Measurements from ENCODE around the gene ADAP1.

The ADAP1 gene

DNA sequence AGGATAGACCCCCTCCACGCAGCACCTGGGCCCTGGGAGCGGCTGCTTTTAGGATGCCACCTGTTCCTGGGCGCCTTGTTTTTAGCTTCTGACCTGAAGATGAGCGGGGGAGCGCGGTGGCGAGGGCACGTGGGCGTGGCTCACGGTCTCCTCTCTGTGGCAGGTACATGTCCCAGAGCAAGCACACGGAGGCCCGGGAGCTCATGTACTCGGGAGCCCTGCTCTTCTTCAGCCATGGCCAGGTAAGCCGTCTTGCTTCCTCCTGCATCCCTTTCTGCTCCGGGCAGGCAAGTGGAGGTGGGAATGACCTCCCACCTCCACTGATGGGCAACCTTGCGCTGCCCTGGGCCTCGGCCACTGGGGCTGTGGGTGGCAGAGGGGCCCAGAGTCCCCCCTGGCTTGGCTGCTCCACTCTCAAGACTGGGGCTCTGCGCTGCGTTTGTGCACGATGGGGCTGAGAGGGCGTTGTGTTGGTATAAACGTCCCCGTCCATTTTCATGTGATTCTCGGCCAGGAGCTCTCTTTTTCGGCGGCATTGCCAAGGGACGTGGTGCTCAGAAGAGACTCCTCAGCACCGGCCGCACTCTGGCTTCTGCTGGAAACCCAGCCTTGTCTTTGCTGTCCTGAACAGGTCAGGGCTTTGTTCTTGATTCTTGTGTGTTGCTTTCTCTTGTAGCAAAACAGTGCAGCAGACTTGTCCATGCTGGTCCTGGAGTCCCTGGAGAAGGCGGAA, 68.4 kb downstream of the ADAP1 start:
- peaks cover 7% of the 10 kb centered on the region; the same call in 1 of the 2 replicates for H3K4me1 ChIP-seq (ENCODE audit: control insufficient read depth, insufficient read depth, low read length)
- H3K36me3 ChIP-seq (ENCODE audit: control insufficient read depth, insufficient read depth, low read length): peaks cover 44% of the 10 kb centered on the region
- H3K4me3 ChIP-seq (ENCODE audit: low read depth, low read length): no peak overlapping the region
- no peaks in the 10 kb centered on the region for H3K27me3 ChIP-seq (ENCODE audit: control insufficient read depth, insufficient read depth, low read length)
- no peak overlapping the region for H3K27ac ChIP-seq (ENCODE audit: low read depth, low read length)
- no peaks in the 10 kb centered on the region for H3K9me3 ChIP-seq (ENCODE audit: control insufficient read depth, insufficient read depth, low read length)
- H3K9ac ChIP-seq (ENCODE audit: low read depth, low read length): no peak overlapping the region

- no peak overlapping the region for H3K4me3 ChIP-seq (ENCODE audit: low read depth, low read length)
- no peaks in the 10 kb centered on the region for H3K27me3 ChIP-seq (ENCODE audit: control insufficient read depth, insufficient read depth, low read length)
- no peak overlapping the region for H3K9ac ChIP-seq (ENCODE audit: low read depth, low read length)
- peaks cover 37% of the 10 kb centered on the region for H3K36me3 ChIP-seq (ENCODE audit: control insufficient read depth, insufficient read depth, low read length)
- no peaks in the 10 kb centered on the region for H3K9me3 ChIP-seq (ENCODE audit: control insufficient read depth, insufficient read depth, low read length)
- H3K4me1 ChIP-seq (ENCODE audit: control insufficient read depth, insufficient read depth, low read length): peaks cover 7% of the 10 kb centered on the region; the same call in 1 of the 2 replicates
- H3K27ac ChIP-seq (ENCODE audit: low read depth, low read length): no peak overlapping the region
Measured at GRCh38 chr7:885261-885892, 69.1 kb downstream of the ADAP1 start.

GRCh38 chr7:884191-885003, 70.1 kb downstream of the ADAP1 start:
- Histone ChIP-seq H3K27ac (ENCODE audit: low read depth, low read length) (no peak overlapping the region), H3K36me3 (ENCODE audit: control insufficient read depth, insufficient read depth, low read length) (peaks cover 36% of the 10 kb centered on the region)

DNA sequence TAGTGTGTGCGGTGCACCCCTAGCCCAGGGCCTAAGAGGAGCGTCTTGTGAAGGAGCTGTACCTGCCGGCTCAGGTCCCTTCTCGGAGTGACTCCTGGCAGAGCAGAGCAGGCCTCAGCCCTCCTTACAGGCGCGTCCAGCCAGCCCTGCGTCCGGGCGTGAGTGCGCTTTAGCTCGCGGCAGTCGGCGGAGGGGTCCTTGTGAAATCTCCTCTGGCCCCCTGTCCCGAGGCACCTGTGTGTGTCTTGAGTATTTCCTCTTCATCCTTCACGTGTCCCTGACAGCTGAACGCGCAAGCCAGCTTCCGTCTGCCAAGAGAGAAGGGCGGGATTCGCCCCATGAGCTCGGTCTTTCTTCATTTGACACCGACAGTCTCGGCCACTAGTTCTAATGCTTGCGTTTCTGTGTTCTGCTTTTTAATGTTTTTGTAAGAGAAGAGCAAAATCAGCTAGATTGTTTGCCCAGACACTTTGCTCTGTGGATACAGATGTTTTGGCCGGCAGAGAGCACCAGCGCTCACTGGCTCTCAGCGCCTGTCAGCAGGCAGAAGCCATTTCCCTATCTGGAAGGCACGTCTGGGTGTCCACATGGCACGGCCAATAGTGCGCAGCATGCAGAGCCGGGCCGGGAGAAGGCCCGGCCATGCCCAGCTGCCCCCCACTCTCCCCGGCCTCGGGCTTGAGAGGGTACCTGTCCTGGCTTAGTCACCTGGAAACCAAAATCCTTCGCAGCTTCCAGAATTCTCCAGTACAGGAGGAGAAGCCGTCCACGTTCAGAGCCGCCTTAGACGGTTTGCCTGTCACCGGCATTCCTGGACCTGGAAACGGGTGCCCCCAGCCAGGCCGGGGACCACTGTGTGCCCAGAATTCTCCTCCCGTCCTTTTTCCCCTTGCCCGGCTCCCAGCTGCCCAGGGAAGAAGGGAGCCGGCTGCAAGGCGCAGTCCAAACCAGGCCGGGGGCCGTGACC, 71.1 kb downstream of the ADAP1 start:
- Histone ChIP-seq H3K4me3 (ENCODE audit: low read depth, low read length) (no peak overlapping the region), H3K4me1 (ENCODE audit: control insufficient read depth, insufficient read depth, low read length) (no peaks in the 10 kb centered on the region), H3K36me3 (ENCODE audit: control insufficient read depth, insufficient read depth, low read length) (peaks cover 32% of the 10 kb centered on the region), H3K27ac (ENCODE audit: low read depth, low read length) (no peak overlapping the region), H3K27me3 (ENCODE audit: control insufficient read depth, insufficient read depth, low read length) (no peaks in the 10 kb centered on the region), H3K9me3 (ENCODE audit: control insufficient read depth, insufficient read depth, low read length) (no peaks in the 10 kb centered on the region), H3K9ac (ENCODE audit: low read depth, low read length) (no peak overlapping the region)

More at GRCh38 chr7:884191-885003, 70.1 kb downstream of the ADAP1 start:
- Histone ChIP-seq H3K4me3 (ENCODE audit: low read depth, low read length) (no peak overlapping the region), H3K4me1 (ENCODE audit: control insufficient read depth, insufficient read depth, low read length) (peaks cover 7% of the 10 kb centered on the region; the same call in 1 of the 2 replicates), H3K27me3 (ENCODE audit: control insufficient read depth, insufficient read depth, low read length) (no peaks in the 10 kb centered on the region), H3K9ac (ENCODE audit: low read depth, low read length) (no peak overlapping the region), H3K9me3 (ENCODE audit: control insufficient read depth, insufficient read depth, low read length) (no peaks in the 10 kb centered on the region)

GRCh38 chr7:882336-883035, 72.0 kb downstream of the ADAP1 start:
- H3K4me3 ChIP-seq (ENCODE audit: low read depth, low read length): no peak overlapping the region
- no peaks in the 10 kb centered on the region for H3K4me1 ChIP-seq (ENCODE audit: control insufficient read depth, insufficient read depth, low read length)
- H3K27me3 ChIP-seq (ENCODE audit: control insufficient read depth, insufficient read depth, low read length): no peaks in the 10 kb centered on the region
- H3K27ac ChIP-seq (ENCODE audit: low read depth, low read length): no peak overlapping the region
- H3K36me3 ChIP-seq (ENCODE audit: control insufficient read depth, insufficient read depth, low read length): peaks cover 27% of the 10 kb centered on the region
- H3K9me3 ChIP-seq (ENCODE audit: control insufficient read depth, insufficient read depth, low read length): no peaks in the 10 kb centered on the region
- no peak overlapping the region for H3K9ac ChIP-seq (ENCODE audit: low read depth, low read length)

DNA sequence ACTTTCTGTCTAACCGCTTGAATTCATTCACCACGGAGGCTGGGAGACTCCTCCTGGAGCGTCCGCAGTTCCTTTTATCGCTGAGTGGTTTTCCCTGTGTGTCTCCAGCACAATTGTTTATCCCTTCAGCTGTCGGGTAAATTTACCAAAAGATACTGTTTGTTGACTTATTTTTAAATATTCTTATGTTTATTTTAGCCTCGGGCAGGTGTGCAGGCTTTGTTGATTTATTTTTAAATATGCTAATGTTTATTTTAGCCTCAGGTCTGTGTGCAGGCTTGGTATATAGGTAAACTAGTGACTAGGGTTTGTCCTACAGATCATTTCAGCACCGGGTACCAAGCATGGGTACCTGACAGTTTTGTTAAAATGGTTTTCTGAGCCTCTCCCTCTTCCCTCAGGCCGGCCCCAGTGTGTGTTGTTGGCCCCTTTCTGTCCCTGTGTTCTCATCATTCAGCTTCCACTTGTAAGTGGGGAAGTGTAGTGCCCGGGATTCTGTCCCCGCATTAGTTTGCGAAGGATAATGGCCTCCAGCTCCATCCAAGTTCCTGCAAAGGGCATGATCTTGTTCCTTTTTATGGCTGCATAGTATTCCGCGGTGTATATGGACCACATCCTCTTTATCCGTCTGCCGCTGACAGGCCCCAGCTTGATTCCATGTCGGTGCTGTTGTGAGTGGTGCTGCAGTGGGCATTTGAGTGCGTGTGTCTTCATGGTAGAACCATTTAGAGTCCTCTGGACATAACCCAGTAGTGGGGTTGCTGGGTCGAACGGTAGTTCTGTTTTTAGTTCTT, 72.8 kb downstream of the ADAP1 start:
- no peak overlapping the region for H3K4me3 ChIP-seq (ENCODE audit: low read depth, low read length)

DNA sequence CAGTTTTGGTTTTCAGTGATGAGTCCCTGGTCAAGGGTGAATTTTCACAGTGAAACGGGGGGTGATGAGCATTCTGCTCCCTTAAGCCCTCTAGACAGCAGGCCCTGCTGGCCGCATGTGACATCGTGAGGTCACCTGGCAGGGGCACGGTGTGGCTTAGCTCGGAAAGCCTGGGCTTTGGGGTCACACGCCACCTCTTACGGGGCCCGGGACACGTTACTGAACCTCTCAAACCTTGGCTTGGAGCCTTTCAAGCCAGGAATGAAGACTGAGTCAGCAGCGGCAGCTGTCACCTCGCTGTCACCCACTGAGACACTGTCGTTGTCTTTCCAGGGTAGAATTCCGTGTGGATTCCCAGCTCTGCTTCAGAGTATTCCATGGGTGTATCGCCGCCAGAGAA, 74.0 kb downstream of the ADAP1 start:
- peaks cover 9% of the 10 kb centered on the region for H3K36me3 ChIP-seq (ENCODE audit: control insufficient read depth, insufficient read depth, low read length)
- H3K4me1 ChIP-seq (ENCODE audit: control insufficient read depth, insufficient read depth, low read length): no peaks in the 10 kb centered on the region
- H3K27me3 ChIP-seq (ENCODE audit: control insufficient read depth, insufficient read depth, low read length): no peaks in the 10 kb centered on the region
- no peak overlapping the region for H3K9ac ChIP-seq (ENCODE audit: low read depth, low read length)
- no peaks in the 10 kb centered on the region for H3K9me3 ChIP-seq (ENCODE audit: control insufficient read depth, insufficient read depth, low read length)
- no peak overlapping the region for H3K27ac ChIP-seq (ENCODE audit: low read depth, low read length)
- no peak overlapping the region for H3K4me3 ChIP-seq (ENCODE audit: low read depth, low read length)

More for the DNA sequence above, 72.8 kb downstream of the ADAP1 start:
- no peaks in the 10 kb centered on the region for H3K27me3 ChIP-seq (ENCODE audit: control insufficient read depth, insufficient read depth, low read length)
- H3K36me3 ChIP-seq (ENCODE audit: control insufficient read depth, insufficient read depth, low read length): peaks cover 18% of the 10 kb centered on the region
- no peaks in the 10 kb centered on the region for H3K9me3 ChIP-seq (ENCODE audit: control insufficient read depth, insufficient read depth, low read length)
- H3K4me1 ChIP-seq (ENCODE audit: control insufficient read depth, insufficient read depth, low read length): no peaks in the 10 kb centered on the region
- H3K9ac ChIP-seq (ENCODE audit: low read depth, low read length): no peak overlapping the region
- no peak overlapping the region for H3K27ac ChIP-seq (ENCODE audit: low read depth, low read length)

- H3K4me3 ChIP-seq (ENCODE audit: low read depth, low read length): no peak overlapping the region
- H3K9ac ChIP-seq (ENCODE audit: low read depth, low read length): no peak overlapping the region
- peaks cover 14% of the 10 kb centered on the region for H3K36me3 ChIP-seq (ENCODE audit: control insufficient read depth, insufficient read depth, low read length)
- H3K27me3 ChIP-seq (ENCODE audit: control insufficient read depth, insufficient read depth, low read length): no peaks in the 10 kb centered on the region
- no peaks in the 10 kb centered on the region for H3K9me3 ChIP-seq (ENCODE audit: control insufficient read depth, insufficient read depth, low read length)
- H3K27ac ChIP-seq (ENCODE audit: low read depth, low read length): no peak overlapping the region
- no peaks in the 10 kb centered on the region for H3K4me1 ChIP-seq (ENCODE audit: control insufficient read depth, insufficient read depth, low read length)
Measured at GRCh38 chr7:879706-880105, 74.8 kb downstream of the ADAP1 start.

- Histone ChIP-seq H3K36me3 (ENCODE audit: control insufficient read depth, insufficient read depth, low read length) (peaks cover 20% of the 10 kb centered on the region), H3K9me3 (ENCODE audit: control insufficient read depth, insufficient read depth, low read length) (no peaks in the 10 kb centered on the region), H3K27ac (ENCODE audit: low read depth, low read length) (no peak overlapping the region), H3K4me3 (ENCODE audit: low read depth, low read length) (no peak overlapping the region), H3K9ac (ENCODE audit: low read depth, low read length) (no peak overlapping the region), H3K27me3 (ENCODE audit: control insufficient read depth, insufficient read depth, low read length) (no peaks in the 10 kb centered on the region), H3K4me1 (ENCODE audit: control insufficient read depth, insufficient read depth, low read length) (no peaks in the 10 kb centered on the region)
Measured at GRCh38 chr7:879093-879492, 75.4 kb downstream of the ADAP1 start.
